K562 (cell line): Measurements from ENCODE around the gene XRCC2. TPM values are rescaled to one million over a fixed set of nuclear protein-coding genes. Genes with fewer than 3 reads are reported as not detected.

Experiments
- BRF1 ChIP-seq: IDR thresholded peaks from 3 replicates; pipeline ENCODE4 v1.6.1; 2011; ENCODE audit warnings: borderline replicate concordance, mild to moderate bottlenecking; ENCODE audit not compliant: insufficient read length; ENCODE audit errors: extremely low read depth
- GABPB2 ChIP-seq: fragments of 250-450 bp; sonication (Bioruptor Pico); conservative IDR thresholded peaks from 2 replicates; pipeline ENCODE4 v1.5.1; 2021; ENCODE audit warnings: mild to moderate bottlenecking
- MEIS2 ChIP-seq: fragments of 450-650 bp; IDR thresholded peaks from 2 replicates; pipeline ENCODE4 v1.6.1; 2014; ENCODE audit warnings: mild to moderate bottlenecking; ENCODE audit not compliant: partially characterized antibody
- NFIC ChIP-seq: fragments of 450-650 bp; IDR thresholded peaks from 2 replicates; pipeline ENCODE4 v1.6.1; 2017; ENCODE audit warnings: mild to moderate bottlenecking, inconsistent platforms
- PCBP1 ChIP-seq: fragments of 200-400 bp; formaldehyde crosslinking; IDR thresholded peaks from 2 replicates; pipeline ENCODE4 v1.6.1; 2018; ENCODE audit warnings: mild to moderate bottlenecking, low read depth, low read length; ENCODE audit not compliant: poor library complexity, severe bottlenecking
- POU5F1 ChIP-seq: fragments of 150-350 bp; IDR thresholded peaks from 2 replicates; pipeline ENCODE4 v1.6.1; 2014; ENCODE audit warnings: borderline replicate concordance, low read length, low read depth, mild to moderate bottlenecking; ENCODE audit not compliant: partially characterized antibody
- RBM14 ChIP-seq: fragments of 200-400 bp; formaldehyde crosslinking; IDR thresholded peaks from 2 replicates; pipeline ENCODE4 v1.6.1; 2018; ENCODE audit warnings: low read depth, mild to moderate bottlenecking, low read length, moderate library complexity, borderline replicate concordance; ENCODE audit not compliant: insufficient read depth
- TBL1XR1 ChIP-seq, 2 experiments: IDR thresholded peaks; 2 replicates each; pipeline ENCODE4 v1.6.1; 2012; ENCODE audit warnings: improper control_type of control experiment in 2 of 2, low read length in 2 of 2, mild to moderate bottlenecking in 1 of 2
- ZNF197 ChIP-seq: fragments of 200-800 bp; sonication (Bioruptor generic); IDR thresholded peaks from 2 replicates; pipeline ENCODE4 v1.6.1; 2016; ENCODE audit warnings: low read depth, missing genetic modification characterization, missing compliant biosample characterization
- ZNF445 ChIP-seq: fragments of 250-450 bp; sonication (Bioruptor Pico); IDR thresholded peaks from 2 replicates; pipeline ENCODE4 v1.4.0; 2020; ENCODE audit warnings: low read depth, mild to moderate bottlenecking, moderate library complexity
- polyA plus RNA-seq, 8 experiments: library from polyadenylated mRNA; depleted of rRNA in 4 of 8; stranded (reverse) in 5 of 8; unstranded in 3 of 8; fragments of >200 nt; fragmentation: Nextera tagmentation in 2 of 8; fragmentation: Illumina TruSeq in 1 of 8; extraction: Ambion mirVana in 2 of 8; extraction: Trizol in 1 of 8; gene quantifications; 2 replicates each; pipeline versions ENCODE4 v1.2.1 to v1.2.3, GENCODE V29; 2011 to 2014; ENCODE audit warnings: inconsistent platforms in 1 of 8, missing spikeins in 1 of 8
- total RNA-seq, 7 experiments: library from RNA; depleted of rRNA in 6 of 7; stranded (reverse); fragments of >200 nt in 6 of 7; fragmentation: Illumina TruSeq in 2 of 7; extraction: Trizol in 2 of 7; gene quantifications; 2 replicates each; pipeline versions ENCODE4 v1.2.1 to v1.2.3, GENCODE V29; 2011 to 2021; ENCODE audit warnings: low replicate concordance in 1 of 7
- TF ChIP-seq, protein P1 (sequence below): sonication (generic); formaldehyde crosslinking; IDR thresholded peaks from 2 replicates; pipeline ENCODE4 v1.8.0; 2022; ENCODE audit warnings: missing genetic modification reagents, mild to moderate bottlenecking, borderline replicate concordance
- TF ChIP-seq, protein P2 (sequence below): fragments of 250-450 bp; sonication (Bioruptor Pico); IDR thresholded peaks from 2 replicates; pipeline ENCODE4 v1.4.0; 2020
- TF ChIP-seq, protein P3 (sequence below): fragments of 450-650 bp; IDR thresholded peaks from 2 replicates; pipeline ENCODE4 v1.6.1; 2017; ENCODE audit warnings: antibody characterized with exemption, mild to moderate bottlenecking
- TF ChIP-seq, protein P4 (sequence below): fragments of 450-650 bp; IDR thresholded peaks from 2 replicates; pipeline ENCODE4 v1.6.1; 2016; ENCODE audit warnings: low read depth, mild to moderate bottlenecking, moderate library complexity
- TF ChIP-seq, protein P5 (sequence below): fragments of 250-450 bp; sonication (Bioruptor Pico); IDR thresholded peaks from 2 replicates; pipeline ENCODE4 v1.4.0; 2020; ENCODE audit warnings: mild to moderate bottlenecking

XRCC2 gene
- total and polyA plus RNA-seq, 9 of the 15 experiments (the other 6 are each of a cell fraction or from before 2014, with no cell fraction given): 16.2 to 58.0 (median 39.8) TPM

DNA sequence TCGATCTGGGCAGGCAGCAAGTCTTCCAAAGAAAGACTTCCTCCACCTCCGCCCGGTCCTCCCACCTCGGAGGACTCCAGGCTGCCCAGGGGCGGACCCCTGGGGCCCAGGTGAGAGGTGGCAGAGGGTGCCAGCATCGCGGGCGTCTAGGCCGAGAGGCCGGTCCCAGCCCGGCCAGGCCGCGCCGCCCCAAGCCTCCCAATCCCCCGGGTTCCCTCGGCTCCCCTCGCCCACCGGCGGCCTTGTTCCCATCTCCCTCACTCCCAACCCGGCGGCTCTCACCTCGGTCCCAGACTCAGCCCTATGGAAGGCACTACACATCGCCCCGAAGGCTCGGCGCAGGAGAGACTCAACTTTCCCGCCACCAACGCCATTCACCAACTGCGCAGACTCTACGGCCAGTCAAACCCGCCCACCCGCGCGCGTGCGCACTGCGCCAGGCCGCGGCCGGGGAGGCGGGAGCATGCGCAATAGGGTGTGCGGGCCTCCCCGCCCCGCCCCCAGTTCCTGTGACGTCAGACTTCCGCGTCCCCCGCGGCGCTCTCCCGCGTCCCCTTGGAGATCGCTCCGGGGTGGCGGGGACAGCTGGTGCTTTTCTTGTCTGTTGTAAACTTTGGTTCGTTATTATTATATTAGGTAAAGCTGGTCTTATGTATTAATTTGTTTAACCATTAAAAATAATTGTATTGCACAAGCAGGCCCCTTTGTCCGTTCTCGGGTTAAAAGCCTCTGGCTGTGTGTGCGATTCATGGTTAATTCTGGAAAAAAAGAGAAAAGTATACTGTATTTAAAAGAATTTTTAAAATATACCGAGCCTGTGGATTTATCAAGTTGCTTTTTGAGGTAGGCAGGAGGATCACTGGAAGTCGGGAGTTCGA is at the start of gene XRCC2 (continued):
- TF ChIP-seq, protein P1, sequence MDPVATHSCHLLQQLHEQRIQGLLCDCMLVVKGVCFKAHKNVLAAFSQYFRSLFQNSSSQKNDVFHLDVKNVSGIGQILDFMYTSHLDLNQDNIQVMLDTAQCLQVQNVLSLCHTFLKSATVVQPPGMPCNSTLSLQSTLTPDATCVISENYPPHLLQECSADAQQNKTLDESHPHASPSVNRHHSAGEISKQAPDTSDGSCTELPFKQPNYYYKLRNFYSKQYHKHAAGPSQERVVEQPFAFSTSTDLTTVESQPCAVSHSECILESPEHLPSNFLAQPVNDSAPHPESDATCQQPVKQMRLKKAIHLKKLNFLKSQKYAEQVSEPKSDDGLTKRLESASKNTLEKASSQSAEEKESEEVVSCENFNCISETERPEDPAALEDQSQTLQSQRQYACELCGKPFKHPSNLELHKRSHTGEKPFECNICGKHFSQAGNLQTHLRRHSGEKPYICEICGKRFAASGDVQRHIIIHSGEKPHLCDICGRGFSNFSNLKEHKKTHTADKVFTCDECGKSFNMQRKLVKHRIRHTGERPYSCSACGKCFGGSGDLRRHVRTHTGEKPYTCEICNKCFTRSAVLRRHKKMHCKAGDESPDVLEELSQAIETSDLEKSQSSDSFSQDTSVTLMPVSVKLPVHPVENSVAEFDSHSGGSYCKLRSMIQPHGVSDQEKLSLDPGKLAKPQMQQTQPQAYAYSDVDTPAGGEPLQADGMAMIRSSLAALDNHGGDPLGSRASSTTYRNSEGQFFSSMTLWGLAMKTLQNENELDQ (CRISPR knock-in tag): no peak
- TF ChIP-seq, protein P2, sequence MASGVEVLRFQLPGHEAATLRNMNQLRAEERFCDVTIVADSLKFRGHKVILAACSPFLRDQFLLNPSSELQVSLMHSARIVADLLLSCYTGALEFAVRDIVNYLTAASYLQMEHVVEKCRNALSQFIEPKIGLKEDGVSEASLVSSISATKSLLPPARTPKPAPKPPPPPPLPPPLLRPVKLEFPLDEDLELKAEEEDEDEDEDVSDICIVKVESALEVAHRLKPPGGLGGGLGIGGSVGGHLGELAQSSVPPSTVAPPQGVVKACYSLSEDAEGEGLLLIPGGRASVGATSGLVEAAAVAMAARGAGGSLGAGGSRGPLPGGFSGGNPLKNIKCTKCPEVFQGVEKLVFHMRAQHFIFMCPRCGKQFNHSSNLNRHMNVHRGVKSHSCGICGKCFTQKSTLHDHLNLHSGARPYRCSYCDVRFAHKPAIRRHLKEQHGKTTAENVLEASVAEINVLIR (CRISPR knock-in tag): peak; percentile 97
- peak; percentile 68 for TF ChIP-seq PCBP1
- 0 out of 2 replicates have a peak, but pooled peaks have one; percentile 91 for TF ChIP-seq RBM14
- no peak for TF ChIP-seq BRF1
- TF ChIP-seq, protein P3, sequence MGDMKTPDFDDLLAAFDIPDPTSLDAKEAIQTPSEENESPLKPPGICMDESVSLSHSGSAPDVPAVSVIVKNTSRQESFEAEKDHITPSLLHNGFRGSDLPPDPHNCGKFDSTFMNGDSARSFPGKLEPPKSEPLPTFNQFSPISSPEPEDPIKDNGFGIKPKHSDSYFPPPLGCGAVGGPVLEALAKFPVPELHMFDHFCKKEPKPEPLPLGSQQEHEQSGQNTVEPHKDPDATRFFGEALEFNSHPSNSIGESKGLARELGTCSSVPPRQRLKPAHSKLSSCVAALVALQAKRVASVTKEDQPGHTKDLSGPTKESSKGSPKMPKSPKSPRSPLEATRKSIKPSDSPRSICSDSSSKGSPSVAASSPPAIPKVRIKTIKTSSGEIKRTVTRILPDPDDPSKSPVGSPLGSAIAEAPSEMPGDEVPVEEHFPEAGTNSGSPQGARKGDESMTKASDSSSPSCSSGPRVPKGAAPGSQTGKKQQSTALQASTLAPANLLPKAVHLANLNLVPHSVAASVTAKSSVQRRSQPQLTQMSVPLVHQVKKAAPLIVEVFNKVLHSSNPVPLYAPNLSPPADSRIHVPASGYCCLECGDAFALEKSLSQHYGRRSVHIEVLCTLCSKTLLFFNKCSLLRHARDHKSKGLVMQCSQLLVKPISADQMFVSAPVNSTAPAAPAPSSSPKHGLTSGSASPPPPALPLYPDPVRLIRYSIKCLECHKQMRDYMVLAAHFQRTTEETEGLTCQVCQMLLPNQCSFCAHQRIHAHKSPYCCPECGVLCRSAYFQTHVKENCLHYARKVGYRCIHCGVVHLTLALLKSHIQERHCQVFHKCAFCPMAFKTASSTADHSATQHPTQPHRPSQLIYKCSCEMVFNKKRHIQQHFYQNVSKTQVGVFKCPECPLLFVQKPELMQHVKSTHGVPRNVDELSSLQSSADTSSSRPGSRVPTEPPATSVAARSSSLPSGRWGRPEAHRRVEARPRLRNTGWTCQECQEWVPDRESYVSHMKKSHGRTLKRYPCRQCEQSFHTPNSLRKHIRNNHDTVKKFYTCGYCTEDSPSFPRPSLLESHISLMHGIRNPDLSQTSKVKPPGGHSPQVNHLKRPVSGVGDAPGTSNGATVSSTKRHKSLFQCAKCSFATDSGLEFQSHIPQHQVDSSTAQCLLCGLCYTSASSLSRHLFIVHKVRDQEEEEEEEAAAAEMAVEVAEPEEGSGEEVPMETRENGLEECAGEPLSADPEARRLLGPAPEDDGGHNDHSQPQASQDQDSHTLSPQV: peak; percentile 59; the same call in 1 of the 2 replicates
- no peak for TF ChIP-seq GABPB2
- TF ChIP-seq MEIS2: peak; percentile 100
- peak; percentile 77; the same call in 1 of the 2 replicates for TF ChIP-seq ZNF197 (CRISPR knock-in tag)
- peak; percentile 18 for TF ChIP-seq NFIC
- TF ChIP-seq, protein P4, sequence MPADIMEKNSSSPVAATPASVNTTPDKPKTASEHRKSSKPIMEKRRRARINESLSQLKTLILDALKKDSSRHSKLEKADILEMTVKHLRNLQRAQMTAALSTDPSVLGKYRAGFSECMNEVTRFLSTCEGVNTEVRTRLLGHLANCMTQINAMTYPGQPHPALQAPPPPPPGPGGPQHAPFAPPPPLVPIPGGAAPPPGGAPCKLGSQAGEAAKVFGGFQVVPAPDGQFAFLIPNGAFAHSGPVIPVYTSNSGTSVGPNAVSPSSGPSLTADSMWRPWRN: no peak
- TF ChIP-seq POU5F1: peak; percentile 99
- TF ChIP-seq TBL1XR1 (IDR thresholded peaks at IDR 0.05; ENCODE audit: low read length in 2 of 2): peak in 1 of 2 experiments; percentile 80; a peak in 1 of 4 replicates
- no peak for TF ChIP-seq ZNF445 (CRISPR knock-in tag)
- TF ChIP-seq, protein P5, sequence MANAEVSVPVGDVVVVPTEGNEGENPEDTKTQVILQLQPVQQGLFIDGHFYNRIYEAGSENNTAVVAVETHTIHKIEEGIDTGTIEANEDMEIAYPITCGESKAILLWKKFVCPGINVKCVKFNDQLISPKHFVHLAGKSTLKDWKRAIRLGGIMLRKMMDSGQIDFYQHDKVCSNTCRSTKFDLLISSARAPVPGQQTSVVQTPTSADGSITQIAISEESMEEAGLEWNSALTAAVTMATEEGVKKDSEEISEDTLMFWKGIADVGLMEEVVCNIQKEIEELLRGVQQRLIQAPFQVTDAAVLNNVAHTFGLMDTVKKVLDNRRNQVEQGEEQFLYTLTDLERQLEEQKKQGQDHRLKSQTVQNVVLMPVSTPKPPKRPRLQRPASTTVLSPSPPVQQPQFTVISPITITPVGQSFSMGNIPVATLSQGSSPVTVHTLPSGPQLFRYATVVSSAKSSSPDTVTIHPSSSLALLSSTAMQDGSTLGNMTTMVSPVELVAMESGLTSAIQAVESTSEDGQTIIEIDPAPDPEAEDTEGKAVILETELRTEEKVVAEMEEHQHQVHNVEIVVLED: peak; percentile 83
